ENCODE data around the gene ZCCHC7. TPM values are rescaled to one million over a fixed set of nuclear protein-coding genes. Genes with fewer than 3 reads are reported as not detected.

The ZCCHC7 gene
- total and polyA plus RNA-seq, 9 of the 15 experiments (the other 6 are each of a cell fraction or from before 2014, with no cell fraction given), result 34.1 to 68.9 (median 48.8) TPM

GRCh38 chr9:37144762-37145161 lies 24.4 kb downstream of the ZCCHC7 start:
- H3K9me1 ChIP-seq (ENCODE audit: control insufficient read depth, insufficient read depth, low read length), result no peaks in the 10 kb centered on the region
- no TSS peak for BruUV-seq (replicated peaks)
- ChIA-PET CTCF (ENCODE audit: low intra/inter-chr PET ratio) (no interaction called here), POLR2A (interaction anchor here (0.7 to 1.2 kb wide), 2 partner anchors 24 to 98 kb away, joined by 3 read pairs; partner anchors contain the start of gene ZCCHC7)
- peak overlapping the region; percentile 8; the same call in 1 of the 3 replicates for H3K27ac ChIP-seq (ENCODE audit: extremely low read depth, low read depth, low read length)
- H3K4me2 ChIP-seq (ENCODE audit: insufficient read depth, low read length), result no peak overlapping the region
- no peak overlapping the region for H3K9ac ChIP-seq (ENCODE audit: insufficient read depth in 1 of 2, low read depth in 2 of 2, low read length in 2 of 2)
- H3K27me3 ChIP-seq (ENCODE audit: control insufficient read depth in 2 of 2, insufficient read depth in 2 of 2, low read length in 2 of 2), result no peaks in the 10 kb centered on the region
- peak; percentile 79 for ATAC-seq
- in situ Hi-C loops (cut with MboI), result no loop called here
- 61% methylated on average over 2 of the region's 2 CpGs for WGBS (ENCODE audit: insufficient coverage, low coverage, missing lambda C conversion rate)
- H3K4me3 ChIP-seq, result no peak overlapping the region
- H3K9me3 ChIP-seq (replicated peaks; ENCODE audit: control insufficient read depth, insufficient read depth, low read depth, low read length), result no peaks in the 10 kb centered on the region
- intact Hi-C loops (cut with micrococcal nuclease), result loop anchor here (5.0 to 10.0 kb wide), 2 partner anchors 53 to 160 kb away; no protein-coding TSS in a partner anchor
- H3K36me3 ChIP-seq (ENCODE audit: control insufficient read depth, insufficient read depth, low read length), result peaks cover 65% of the 10 kb centered on the region
- peak in 2 of 4 experiments; percentile 16 to 45 for DNase-seq (ENCODE audit: extremely low read depth in 1 of 4, low spot score in 3 of 4)
- peaks cover 0 to 2% of the 10 kb centered on the region in 2 experiments; a peak in 3 of 5 replicates for H3K4me1 ChIP-seq (replicated peaks in 1 of 2; ENCODE audit: control insufficient read depth in 2 of 2, insufficient read depth in 2 of 2, low read length in 2 of 2)
- H2AFZ ChIP-seq (ENCODE audit: low read depth, low read length), result no peak overlapping the region
- FAIRE-seq, result no peak
- H3K79me2 ChIP-seq (ENCODE audit: control insufficient read depth, insufficient read depth, low read length), result peaks cover 89% of the 10 kb centered on the region
- no peaks in the 10 kb centered on the region for H4K20me1 ChIP-seq (replicated peaks; ENCODE audit: control insufficient read depth, insufficient read depth, low read length)
- TF ChIP-seq JUNB (CRISPR knock-in tag; conservative IDR thresholded peaks at IDR 0.05), result no peak
- TF ChIP-seq NR2F6 (CRISPR knock-in tag; IDR thresholded peaks at IDR 0.05), result no peak
- TF ChIP-seq XRCC3 (IDR thresholded peaks at IDR 0.05), result no peak
- TF ChIP-seq BACH1 (tag; IDR thresholded peaks at IDR 0.05), result no peak
- no peak for TF ChIP-seq GABPB1 (CRISPR knock-in tag; IDR thresholded peaks at IDR 0.05)
- TF ChIP-seq ZNF444 (CRISPR knock-in tag; IDR thresholded peaks at IDR 0.05), result no peak
- no peak for TF ChIP-seq GATA2 (CRISPR knock-in tag; IDR thresholded peaks at IDR 0.05)
- TF ChIP-seq HNRNPUL1 (IDR thresholded peaks at IDR 0.05; ENCODE audit: low read length), result no peak
- no peak for TF ChIP-seq THRA (IDR thresholded peaks at IDR 0.05)
- no peak for TF ChIP-seq BRF1 (IDR thresholded peaks at IDR 0.05; ENCODE audit: borderline replicate concordance, extremely low read depth, insufficient read length)
- 0 out of 2 replicates have a peak, but pooled peaks have one; percentile 23 for TF ChIP-seq MECOM (CRISPR knock-in tag; IDR thresholded peaks at IDR 0.05)
- TF ChIP-seq HEY1 (CRISPR knock-in tag; IDR thresholded peaks at IDR 0.05; ENCODE audit: borderline replicate concordance), result no peak
- no peak for TF ChIP-seq BDP1 (IDR thresholded peaks at IDR 0.05; ENCODE audit: insufficient read depth, insufficient read length)
- 0 out of 2 replicates have a peak, but pooled peaks have one; percentile 45 for TF ChIP-seq MEF2A (IDR thresholded peaks at IDR 0.05; ENCODE audit: control insufficient read depth, low read depth, low read length)
- TF ChIP-seq E2F6 (IDR thresholded peaks at IDR 0.05; ENCODE audit: borderline replicate concordance in 1 of 2, extremely low read depth in 1 of 2, insufficient read depth in 1 of 2, insufficient read length in 1 of 2, low read depth in 1 of 2, low read length in 1 of 2, poor library complexity in 1 of 2, severe bottlenecking in 1 of 2), result no peak
- TF ChIP-seq TEAD1 (CRISPR knock-in tag; IDR thresholded peaks at IDR 0.05), result no peak
- TF ChIP-seq SIX5 (IDR thresholded peaks at IDR 0.05; ENCODE audit: borderline replicate concordance in 1 of 2, insufficient read depth in 1 of 2, low read depth in 1 of 2, low read length in 2 of 2), result no peak
- TF ChIP-seq PHTF2 (CRISPR knock-in tag; IDR thresholded peaks at IDR 0.05), result no peak
- no peak for TF ChIP-seq POLR2H (tag; IDR thresholded peaks at IDR 0.05; ENCODE audit: low read depth)
- TF ChIP-seq ZFP1 (CRISPR knock-in tag; IDR thresholded peaks at IDR 0.05), result no peak
- no peak for TF ChIP-seq ADNP (tag; IDR thresholded peaks at IDR 0.05)
- no peak for TF ChIP-seq SNIP1 (IDR thresholded peaks at IDR 0.05; ENCODE audit: low read depth)
- no peak for TF ChIP-seq TAL1 (IDR thresholded peaks at IDR 0.05)
- TF ChIP-seq PRMT5 (CRISPR knock-in tag; IDR thresholded peaks at IDR 0.05), result no peak
